Stimulated activated CD4-positive, alpha-beta T cell treated with anti-CD3 and anti-CD28 coated beads, TNF-alpha, amount 100 ng/mL, for 48 hours (primary cell): ENCODE results near the gene PLPP1.
"Not testable (repeated sequence)": the region's sequence is repeated elsewhere in the genome, so short reads cannot be mapped to it uniquely, and the experiment has no call there.

Experiments used
- DNase-seq, 3 donors: peaks; one replicate each; pipeline ENCODE4 v3.0.0-alpha.2; 2020; ENCODE audit warnings: low read depth in 3 of 3

The PLPP1 gene

GRCh38 chr5:55503917-55504316 lies 30.8 kb downstream of the PLPP1 start:
- not testable (repeated sequence) for DNase-seq

GRCh38 chr5:55502759-55503158 lies 32.0 kb downstream of the PLPP1 start:
- DNase-seq = no peak

GRCh38 chr5:55498457-55498856 lies 36.3 kb downstream of the PLPP1 start:
- DNase-seq = no peak

GRCh38 chr5:55497712-55498111 lies 37.1 kb downstream of the PLPP1 start:
- no peak for DNase-seq

- DNase-seq = no peak
These were observed 39.5 kb downstream of the PLPP1 start for GRCh38 chr5:55495216-55495615.

GRCh38 chr5:55492449-55492848 lies 42.3 kb downstream of the PLPP1 start:
- DNase-seq = no peak

GRCh38 chr5:55485073-55485472 lies 49.7 kb downstream of the PLPP1 start:
- no peak for DNase-seq

GRCh38 chr5:55484531-55484930 lies 50.2 kb downstream of the PLPP1 start:
- DNase-seq = no peak

- DNase-seq = no peak
These were observed 50.9 kb downstream of the PLPP1 start for GRCh38 chr5:55483885-55484284.

GRCh38 chr5:55481293-55481855 lies 53.4 kb downstream of the PLPP1 start:
- DNase-seq = no peak

- no peak for DNase-seq
These were observed 54.0 kb downstream of the PLPP1 start for GRCh38 chr5:55480781-55481180.

- no peak for DNase-seq
These were observed 62.1 kb downstream of the PLPP1 start for GRCh38 chr5:55472642-55473041.

GRCh38 chr5:55471468-55471867 lies 63.3 kb downstream of the PLPP1 start:
- no peak for DNase-seq

GRCh38 chr5:55470282-55470681 lies 64.5 kb downstream of the PLPP1 start:
- DNase-seq = no peak

GRCh38 chr5:55469839-55470238 lies 64.9 kb downstream of the PLPP1 start:
- no peak for DNase-seq

GRCh38 chr5:55467862-55468551 lies 66.8 kb downstream of the PLPP1 start:
- DNase-seq = no peak

GRCh38 chr5:55463613-55464012 lies 71.2 kb downstream of the PLPP1 start:
- DNase-seq = no peak

- no peak for DNase-seq
These were observed 75.2 kb downstream of the PLPP1 start for GRCh38 chr5:55459572-55459971.

GRCh38 chr5:55456216-55456895 lies 78.4 kb downstream of the PLPP1 start:
- DNase-seq = no peak

- no peak for DNase-seq
These were observed 80.5 kb downstream of the PLPP1 start for GRCh38 chr5:55454282-55454681.

GRCh38 chr5:55453211-55453610 lies 81.6 kb downstream of the PLPP1 start:
- DNase-seq = no peak

- no peak for DNase-seq
These were observed 82.8 kb downstream of the PLPP1 start for GRCh38 chr5:55451976-55452375.

GRCh38 chr5:55450050-55450765 lies 84.6 kb downstream of the PLPP1 start:
- no peak for DNase-seq
